Body of pancreas (tissue), 4 donors: ENCODE results near the gene SLC5A2. TPM values are rescaled to one million over a fixed set of nuclear protein-coding genes. Genes with fewer than 3 reads are reported as not detected.
A peak's percentile ranks its signal among the peaks of the same experiment; 100 is the strongest.
"Not testable (repeated sequence)": the region's sequence is repeated elsewhere in the genome, so short reads cannot be mapped to it uniquely, and the experiment has no call there.

Experiments
- ATAC-seq: fragments of 150-250 bp; one replicate; pipeline ENCODE4 v1.9.1; 2016
- DNase-seq, 4 donors: peaks; one replicate each; pipeline ENCODE4 v3.0.0-alpha.2; 2019
- H3K27ac ChIP-seq, 4 donors: fragments of 200-600 bp; sonication (generic); 1 replicate in 3 of 4; 2 replicates in 1 of 4; pipeline versions ENCODE4 v1.5.1 to v1.6.1; 2016 to 2019; ENCODE audit warnings: mild to moderate bottlenecking in 1 of 4, mixed read lengths in 1 of 4, moderate library complexity in 1 of 4
- H3K27me3 ChIP-seq, 2 donors: fragments of 200-600 bp; sonication (generic); one replicate each; pipeline ENCODE4 v1.6.0; 2016; ENCODE audit warnings: mild to moderate bottlenecking in 1 of 2
- H3K36me3 ChIP-seq, 2 donors: fragments of 200-600 bp; sonication (generic); replicated peaks in 1 of 2; 2 replicates each; pipeline ENCODE4 v1.5.1; 2016; ENCODE audit warnings: low read depth in 2 of 2; ENCODE audit not compliant: insufficient read depth in 1 of 2
- H3K4me1 ChIP-seq: fragments of 200-600 bp; sonication (generic); one replicate; pipeline ENCODE4 v1.6.0; 2016
- H3K4me3 ChIP-seq, 2 donors: fragments of 200-600 bp; sonication (generic); 1 replicate in 1 of 2; 2 replicates in 1 of 2; pipeline ENCODE4 v1.5.1; 2016 to 2019
- H3K9me3 ChIP-seq, 3 donors: fragments of 200-600 bp; sonication (generic); 1 replicate in 2 of 3; 2 replicates in 1 of 3; pipeline ENCODE4 v1.5.1; 2016
- POLR2A ChIP-seq, 3 donors: fragments of 450-650 bp; IDR thresholded peaks; one replicate each; pipeline ENCODE4 v1.6.1; 2016; ENCODE audit warnings: antibody characterized with exemption in 3 of 3, mild to moderate bottlenecking in 2 of 3
- WGBS, 2 donors: methylation state at CpG; one replicate each; pipeline ENCODE4 v1.1.5; 2017; 5-methylcytosine and 5-hydroxymethylcytosine counted together
- intact Hi-C: fragments of 100-400 bp; cut with DNase I; formaldehyde crosslinking; loops from one replicate; pipeline ENCODE4 v1.15.1; 2023
- total RNA-seq, 2 donors: library from RNA; depleted of rRNA; stranded (reverse); fragments of >200 nt; gene quantifications; one replicate each; pipeline ENCODE4 v1.1.0, GENCODE V29; 2016
- TF ChIP-seq, protein P1 (sequence below), 7 experiments: fragments of 450-650 bp in 4 of 7; fragments of 200-600 bp in 3 of 7; sonication (generic) in 3 of 7; IDR thresholded peaks; one replicate each; pipeline ENCODE4 v1.5.1; 2016 to 2019; ENCODE audit warnings: antibody characterized with exemption in 7 of 7

Gene SLC5A2
- total RNA-seq, 2 donors from 2014 or later: 0.26 TPM; not detected in 1

DNA sequence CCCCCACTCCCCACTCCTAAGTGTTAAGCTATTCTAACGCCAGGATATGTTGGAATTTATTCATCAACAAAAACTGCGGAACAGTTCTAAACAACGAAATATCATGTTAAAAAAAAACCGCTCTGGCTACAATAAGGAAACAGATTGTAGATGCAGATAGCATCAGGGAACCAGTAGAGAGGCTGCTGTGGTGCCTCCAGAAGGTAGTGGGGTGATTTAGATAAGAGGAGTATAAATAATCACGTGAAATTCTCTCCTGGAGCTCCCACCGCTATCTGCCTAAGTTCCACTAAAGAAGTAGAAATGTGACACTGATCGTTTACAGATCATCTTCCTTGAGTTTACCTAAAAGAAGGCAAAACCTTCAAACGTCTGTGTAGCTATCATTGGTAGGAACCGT lies 52.8 kb downstream of the SLC5A2 start:
- ATAC-seq: no peak
- no peaks in the 10 kb centered on the region for H3K36me3 ChIP-seq
- no peak overlapping the region for H3K27ac ChIP-seq
- peaks cover 0 to 10% (median 0%) of the 10 kb centered on the region in 3 donors for H3K9me3 ChIP-seq
- peaks cover 0 to 9% of the 10 kb centered on the region in 2 donors for H3K27me3 ChIP-seq
- H3K4me3 ChIP-seq: no peak overlapping the region
- peaks cover 6% of the 10 kb centered on the region for H3K4me1 ChIP-seq
- intact Hi-C loops: no loop called here
- TF ChIP-seq POLR2A (IDR thresholded peaks at IDR 0.05): no peak
- TF ChIP-seq, protein P1, sequence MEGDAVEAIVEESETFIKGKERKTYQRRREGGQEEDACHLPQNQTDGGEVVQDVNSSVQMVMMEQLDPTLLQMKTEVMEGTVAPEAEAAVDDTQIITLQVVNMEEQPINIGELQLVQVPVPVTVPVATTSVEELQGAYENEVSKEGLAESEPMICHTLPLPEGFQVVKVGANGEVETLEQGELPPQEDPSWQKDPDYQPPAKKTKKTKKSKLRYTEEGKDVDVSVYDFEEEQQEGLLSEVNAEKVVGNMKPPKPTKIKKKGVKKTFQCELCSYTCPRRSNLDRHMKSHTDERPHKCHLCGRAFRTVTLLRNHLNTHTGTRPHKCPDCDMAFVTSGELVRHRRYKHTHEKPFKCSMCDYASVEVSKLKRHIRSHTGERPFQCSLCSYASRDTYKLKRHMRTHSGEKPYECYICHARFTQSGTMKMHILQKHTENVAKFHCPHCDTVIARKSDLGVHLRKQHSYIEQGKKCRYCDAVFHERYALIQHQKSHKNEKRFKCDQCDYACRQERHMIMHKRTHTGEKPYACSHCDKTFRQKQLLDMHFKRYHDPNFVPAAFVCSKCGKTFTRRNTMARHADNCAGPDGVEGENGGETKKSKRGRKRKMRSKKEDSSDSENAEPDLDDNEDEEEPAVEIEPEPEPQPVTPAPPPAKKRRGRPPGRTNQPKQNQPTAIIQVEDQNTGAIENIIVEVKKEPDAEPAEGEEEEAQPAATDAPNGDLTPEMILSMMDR (IDR thresholded peaks at IDR 0.05): no peak
- 45 to 59% methylated on average over 9 of the region's 9 CpGs for WGBS, 2 donors
- DNase-seq: no peak

DNA sequence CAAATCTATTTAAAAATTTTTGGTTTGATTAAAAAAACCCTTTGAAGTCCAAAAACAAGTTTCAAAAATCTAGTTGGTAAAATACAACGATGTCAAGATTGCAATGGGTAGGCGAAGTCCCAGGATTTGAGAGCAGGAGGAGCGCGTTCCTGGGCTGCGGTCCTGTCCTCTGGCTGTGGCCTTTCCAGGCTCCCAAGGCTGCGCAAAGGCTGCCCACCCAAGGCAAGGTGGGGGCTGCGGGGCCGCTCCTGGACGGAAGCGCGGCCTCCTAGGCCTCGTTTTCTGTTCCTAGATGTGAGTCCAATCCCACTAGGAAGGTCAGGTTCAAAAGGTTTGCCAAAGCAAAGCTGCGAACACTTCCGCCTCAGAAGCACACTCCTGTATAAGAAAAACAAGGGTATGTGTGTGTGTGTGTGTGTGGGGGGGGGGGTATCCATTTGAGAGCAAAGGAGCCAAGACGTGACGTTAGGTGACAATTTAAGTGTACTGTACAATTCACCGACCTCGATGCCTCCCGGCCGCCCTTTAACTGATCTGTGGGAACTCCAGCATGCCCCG lies 54.0 kb downstream of the SLC5A2 start:
- peak in 2 of 4 donors; percentile 3 to 17 for DNase-seq

DNA sequence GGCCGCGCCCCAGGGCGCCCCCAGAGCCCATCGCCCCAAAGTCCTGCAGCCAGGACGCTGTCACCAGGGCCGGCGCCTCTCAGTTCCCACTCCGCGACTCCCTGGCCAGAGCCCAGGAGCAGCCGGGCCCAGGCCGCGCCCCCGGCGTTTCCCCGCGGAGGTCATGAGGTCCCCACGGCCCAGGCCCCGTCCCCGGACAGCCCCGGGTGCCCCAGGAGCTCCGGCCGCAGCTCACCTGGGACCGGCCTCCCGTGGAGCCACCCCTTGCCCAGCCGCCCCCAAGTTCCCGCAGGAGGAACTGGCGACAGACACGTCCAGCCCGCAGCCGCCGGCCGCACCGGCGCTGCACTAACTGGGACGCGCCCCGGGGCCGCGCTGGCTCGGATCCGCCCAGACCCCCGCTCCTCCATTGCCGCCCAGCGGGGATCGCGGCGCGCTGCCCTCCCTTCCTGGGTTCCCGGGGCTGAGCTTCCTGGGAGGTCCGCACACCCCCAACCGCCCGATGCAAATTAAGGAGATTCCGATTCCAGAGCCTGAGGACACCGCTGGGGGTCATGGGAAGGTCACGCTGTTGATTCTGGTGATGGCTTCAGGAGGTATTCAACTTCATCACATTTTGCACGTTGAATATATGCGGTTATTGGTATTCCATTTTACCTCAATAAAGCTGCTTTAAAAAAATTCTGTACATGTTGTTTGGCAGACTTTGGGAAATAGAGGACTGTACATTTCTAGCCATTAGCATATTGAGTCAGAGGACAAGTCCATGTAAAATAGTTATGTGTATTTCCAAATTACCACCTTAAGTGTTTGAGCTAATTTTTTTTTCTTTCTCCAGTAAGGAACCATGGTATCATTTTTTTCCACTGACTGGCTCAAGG lies 54.7 kb downstream of the SLC5A2 start:
- intact Hi-C loops: no loop called here
- peak overlapping the region; percentile 23 to 63 (median 52) for H3K27ac ChIP-seq
- WGBS, 2 donors: 4 to 8% methylated on average over 10 to 56 of the region's 57 CpGs

More for the DNA sequence above, 54.0 kb downstream of the SLC5A2 start:
- Histone ChIP-seq H3K4me3 (no peak overlapping the region), H3K27me3 (peaks cover 0 to 9% of the 10 kb centered on the region in 2 donors), H3K4me1 (peaks cover 6% of the 10 kb centered on the region), H3K36me3 (no peaks in the 10 kb centered on the region), H3K27ac (peak overlapping the region in 3 of 4 donors; percentile 50 to 63 (median 55)), H3K9me3 (peaks cover 0 to 10% (median 0%) of the 10 kb centered on the region in 3 donors)
- ATAC-seq: peak; percentile 21
- TF ChIP-seq POLR2A (IDR thresholded peaks at IDR 0.05): no peak
- TF ChIP-seq, protein P1 (IDR thresholded peaks at IDR 0.05): no peak
- WGBS, 2 donors: 62 to 84% methylated on average over 15 to 21 of the region's 21 CpGs
- intact Hi-C loops: no loop called here

DNA sequence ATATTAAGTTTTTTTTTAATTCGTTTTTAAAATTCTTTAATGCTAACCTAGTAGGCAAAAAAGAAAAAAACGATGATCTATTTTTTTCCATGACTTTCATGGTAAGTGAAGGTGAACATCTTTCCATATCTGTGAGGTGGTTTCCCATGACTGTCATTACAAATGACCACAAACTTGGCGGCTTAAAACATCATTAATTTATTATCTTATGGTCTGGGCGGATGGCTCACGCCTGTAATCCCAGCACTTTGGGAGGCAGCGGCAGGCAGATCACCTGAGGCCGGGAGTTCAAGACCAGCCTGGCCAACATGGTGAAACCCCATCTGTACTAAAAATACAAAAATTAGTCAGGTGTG lies 55.3 kb downstream of the SLC5A2 start:
- WGBS, 2 donors: 65 to 66% methylated on average over 7 of the region's 7 CpGs

More for the DNA sequence above, 54.7 kb downstream of the SLC5A2 start:
- peak; percentile 60 for ATAC-seq
- Histone ChIP-seq H3K4me1 (peaks cover 6% of the 10 kb centered on the region), H3K27me3 (peaks cover 0 to 9% of the 10 kb centered on the region in 2 donors), H3K4me3 (peak overlapping the region in 1 of 2 donors; percentile 4), H3K9me3 (peaks cover 0 to 10% (median 0%) of the 10 kb centered on the region in 3 donors), H3K36me3 (no peaks in the 10 kb centered on the region)
- DNase-seq: peak; percentile 2 to 33 (median 14)
- TF ChIP-seq, protein P1 (IDR thresholded peaks at IDR 0.05): no peak
- peak in 2 of 3 donors; percentile 32 to 48 for TF ChIP-seq POLR2A (IDR thresholded peaks at IDR 0.05)

DNA sequence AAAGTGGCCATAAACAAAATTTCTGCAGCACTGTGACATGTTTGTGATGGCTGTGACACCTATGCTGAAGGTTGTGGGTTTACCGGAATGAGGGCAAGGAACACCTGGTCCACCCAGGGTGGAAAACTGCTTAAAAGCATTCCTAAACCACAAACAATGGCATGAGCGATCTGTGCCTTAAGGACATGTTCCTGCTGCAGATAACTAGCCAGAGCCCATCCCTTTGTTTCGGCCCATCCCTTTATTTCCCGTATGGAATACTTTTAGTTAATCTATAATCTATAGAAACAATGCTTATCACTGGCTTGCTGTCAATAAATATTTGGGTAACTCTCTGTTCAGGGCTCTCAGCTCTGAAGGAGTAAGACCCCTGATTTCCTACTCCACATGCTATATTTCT lies 56.8 kb downstream of the SLC5A2 start:
- H3K4me3 ChIP-seq, H3K9me3 ChIP-seq, H3K27ac ChIP-seq, H3K27me3 ChIP-seq, ATAC-seq, DNase-seq, H3K4me1 ChIP-seq, intact Hi-C loops, H3K36me3 ChIP-seq: not testable (repeated sequence)
- 74 to 82% methylated on average over 4 of the region's 4 CpGs for WGBS, 2 donors

More for the DNA sequence above, 55.3 kb downstream of the SLC5A2 start:
- DNase-seq, H3K27me3 ChIP-seq, intact Hi-C loops, H3K9me3 ChIP-seq, H3K36me3 ChIP-seq, H3K4me3 ChIP-seq, ATAC-seq, H3K27ac ChIP-seq, H3K4me1 ChIP-seq: not testable (repeated sequence)

Other genes starting within 250 kb of the SLC5A2 start
- 1 to 10 TPM; 3.3 to 6.5 TPM for gene ITGAM, start 223.1 kb upstream of the SLC5A2 start, total RNA-seq
- 1 to 10 TPM; 3.0 to 8.6 TPM for gene ITGAX, start 127.9 kb upstream of the SLC5A2 start, total RNA-seq
- gene ITGAD, start 89.8 kb upstream of the SLC5A2 start, total RNA-seq: not detected
- not detected for gene COX6A2, start 54.8 kb upstream of the SLC5A2 start, total RNA-seq
- gene ZNF843, start 40.3 kb upstream of the SLC5A2 start, total RNA-seq: 1 to 10 TPM; 3.6 to 4.7 TPM
- 10 to 100 TPM in 1 of 2 donors, 1 to 10 TPM in 1; 4.2 to 13.2 TPM for gene ARMC5, start 23.6 kb upstream of the SLC5A2 start, total RNA-seq
- 10 to 100 TPM in 1 of 2 donors, 1 to 10 TPM in 1; 8.6 to 16.6 TPM for gene TGFB1I1, start 11.0 kb upstream of the SLC5A2 start, total RNA-seq
- 10 to 100 TPM; 72.9 to 77.5 TPM for gene RUSF1, start 25.3 kb downstream of the SLC5A2 start, total RNA-seq
- not detected for gene AHSP, start 44.8 kb downstream of the SLC5A2 start, total RNA-seq